GM13976 (cell line): Measurements from ENCODE around the gene LRIG1.

Source experiments
- DNase-seq: peaks from one replicate; pipeline ENCODE4 v3.0.0; 2012; ENCODE audit warnings: low spot score
- in situ Hi-C: fragments of 300-500 bp; cut with MboI; formaldehyde crosslinking; loops from one replicate; pipeline ENCODE4 v1.12.0; 2022; ENCODE audit warnings: low sequenced_read_pairs, mixed read lengths, inconsistent platforms; ENCODE audit not compliant: unreplicated experiment
- TF ChIP-seq, protein P1 (sequence below): IDR thresholded peaks from 2 replicates; pipeline ENCODE4 v1.5.1; 2012; ENCODE audit warnings: borderline replicate concordance, mild to moderate bottlenecking; ENCODE audit not compliant: insufficient read depth; ENCODE audit errors: extremely low read depth, missing control alignments, control extremely low read depth

Gene LRIG1

DNA sequence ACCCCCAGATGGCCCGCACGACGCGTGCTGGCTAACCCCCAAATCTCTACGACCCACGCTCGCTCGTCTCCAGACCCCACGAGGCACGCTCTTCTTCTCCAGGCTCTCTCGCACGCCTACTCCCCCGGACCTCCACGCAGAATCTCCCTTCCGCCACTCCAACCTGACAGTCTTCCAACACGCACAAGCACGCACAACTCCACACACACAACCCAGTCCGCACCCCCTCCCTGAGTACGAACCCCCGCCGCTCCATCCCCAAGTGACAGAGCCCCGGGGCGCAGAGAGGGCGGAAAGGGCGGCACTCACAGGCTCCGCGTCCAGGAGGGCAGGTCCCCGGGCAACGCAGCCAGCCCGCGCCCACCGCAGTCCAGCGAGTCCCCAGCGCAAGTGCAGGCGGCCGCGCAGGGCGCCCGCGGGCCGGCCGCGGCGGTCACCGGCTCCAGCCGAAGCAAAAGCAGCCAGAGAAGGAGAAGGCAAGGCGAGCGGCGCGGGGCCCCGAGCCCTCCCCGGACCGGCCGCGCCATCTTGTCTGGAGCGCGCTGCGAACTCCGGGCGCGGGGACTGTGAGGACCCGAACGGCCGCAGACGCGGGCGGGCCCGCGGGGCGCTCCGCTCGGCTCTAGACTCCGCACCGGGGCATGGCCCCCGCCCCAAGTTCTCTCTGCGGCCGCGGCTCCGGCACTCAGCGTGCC, 794 bp downstream of the LRIG1 start:
- DNase-seq = peak; percentile 54
- TF ChIP-seq, protein P1, sequence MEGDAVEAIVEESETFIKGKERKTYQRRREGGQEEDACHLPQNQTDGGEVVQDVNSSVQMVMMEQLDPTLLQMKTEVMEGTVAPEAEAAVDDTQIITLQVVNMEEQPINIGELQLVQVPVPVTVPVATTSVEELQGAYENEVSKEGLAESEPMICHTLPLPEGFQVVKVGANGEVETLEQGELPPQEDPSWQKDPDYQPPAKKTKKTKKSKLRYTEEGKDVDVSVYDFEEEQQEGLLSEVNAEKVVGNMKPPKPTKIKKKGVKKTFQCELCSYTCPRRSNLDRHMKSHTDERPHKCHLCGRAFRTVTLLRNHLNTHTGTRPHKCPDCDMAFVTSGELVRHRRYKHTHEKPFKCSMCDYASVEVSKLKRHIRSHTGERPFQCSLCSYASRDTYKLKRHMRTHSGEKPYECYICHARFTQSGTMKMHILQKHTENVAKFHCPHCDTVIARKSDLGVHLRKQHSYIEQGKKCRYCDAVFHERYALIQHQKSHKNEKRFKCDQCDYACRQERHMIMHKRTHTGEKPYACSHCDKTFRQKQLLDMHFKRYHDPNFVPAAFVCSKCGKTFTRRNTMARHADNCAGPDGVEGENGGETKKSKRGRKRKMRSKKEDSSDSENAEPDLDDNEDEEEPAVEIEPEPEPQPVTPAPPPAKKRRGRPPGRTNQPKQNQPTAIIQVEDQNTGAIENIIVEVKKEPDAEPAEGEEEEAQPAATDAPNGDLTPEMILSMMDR = no peak
- in situ Hi-C loops = no loop called here

DNA sequence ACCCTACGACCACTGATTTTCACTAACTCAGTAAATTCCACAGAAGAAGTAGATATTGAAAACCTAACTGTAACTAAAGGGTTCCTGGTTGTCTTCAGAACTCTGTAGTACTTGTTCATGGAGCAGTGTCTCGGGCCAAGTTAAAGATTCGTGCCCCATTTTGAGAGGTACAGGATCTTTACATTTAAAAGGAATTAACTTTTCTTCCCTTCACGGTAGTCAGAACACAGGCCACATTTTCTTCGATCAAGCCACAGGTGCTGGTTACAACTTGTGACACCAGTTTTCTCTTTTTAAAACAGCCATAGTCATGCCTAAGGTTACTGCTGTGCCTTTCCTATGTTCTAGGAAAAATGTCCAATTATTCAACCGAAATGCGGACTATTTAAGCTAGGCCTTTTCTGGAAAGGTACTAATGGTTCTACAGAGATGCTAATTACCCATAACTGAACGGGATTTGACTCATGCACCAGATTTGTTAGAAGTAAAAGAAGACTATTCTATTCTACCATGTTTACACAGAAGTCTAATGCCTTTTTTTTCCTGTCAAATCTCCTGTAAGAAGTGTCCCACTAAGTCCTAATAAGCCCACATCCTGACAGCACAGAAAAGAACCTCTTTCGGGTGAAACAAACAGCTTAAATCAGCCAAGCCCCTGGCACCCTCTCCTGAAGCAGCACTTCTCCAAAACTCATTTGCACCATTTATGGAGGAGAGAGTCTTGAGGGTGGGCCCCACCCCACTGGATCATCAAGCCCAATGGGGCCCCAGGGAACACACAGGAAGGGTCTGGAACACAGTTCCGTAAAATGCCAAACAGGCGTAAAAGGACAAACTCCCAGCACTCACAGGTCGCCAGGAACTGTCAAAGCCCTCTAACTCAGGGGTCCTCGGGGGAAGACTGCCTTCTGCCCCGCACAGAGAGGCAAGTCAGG, 1.9 kb downstream of the LRIG1 start:
- no peak for DNase-seq
- in situ Hi-C loops = no loop called here
- TF ChIP-seq, protein P1 = no peak

DNA sequence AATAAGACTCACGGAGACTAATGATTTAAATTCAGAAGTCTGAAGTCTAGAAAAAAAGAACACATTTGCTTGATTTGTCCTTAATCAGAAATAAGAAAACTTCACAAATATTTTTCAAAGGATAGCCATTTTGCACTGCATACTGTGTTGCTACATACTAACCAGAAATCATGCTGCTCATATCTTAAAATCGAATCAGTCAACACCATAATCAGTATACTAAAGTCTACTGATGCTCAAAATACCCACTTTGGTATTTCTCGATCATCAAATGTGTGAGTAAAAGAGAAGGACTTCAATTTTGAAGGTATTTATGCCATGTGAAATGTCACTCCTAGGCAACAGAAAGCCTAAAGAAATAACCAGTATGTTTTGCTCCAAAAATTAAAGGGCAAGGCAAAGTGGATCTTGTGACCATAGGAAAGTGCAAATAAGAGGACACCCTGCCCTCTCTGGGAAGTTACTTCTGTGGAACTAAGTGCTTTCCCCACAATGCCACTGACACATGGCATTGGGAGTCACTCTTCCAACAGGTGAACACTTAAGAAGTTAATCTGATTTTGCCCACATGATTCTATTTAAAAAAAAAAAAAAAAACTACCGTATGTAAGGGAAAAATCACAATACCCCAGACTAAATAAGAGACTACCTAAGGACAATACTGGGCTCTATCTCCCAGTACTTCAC, 2.7 kb downstream of the LRIG1 start:
- no peak for DNase-seq
- in situ Hi-C loops = no loop called here
- TF ChIP-seq, protein P1 = no peak

DNA sequence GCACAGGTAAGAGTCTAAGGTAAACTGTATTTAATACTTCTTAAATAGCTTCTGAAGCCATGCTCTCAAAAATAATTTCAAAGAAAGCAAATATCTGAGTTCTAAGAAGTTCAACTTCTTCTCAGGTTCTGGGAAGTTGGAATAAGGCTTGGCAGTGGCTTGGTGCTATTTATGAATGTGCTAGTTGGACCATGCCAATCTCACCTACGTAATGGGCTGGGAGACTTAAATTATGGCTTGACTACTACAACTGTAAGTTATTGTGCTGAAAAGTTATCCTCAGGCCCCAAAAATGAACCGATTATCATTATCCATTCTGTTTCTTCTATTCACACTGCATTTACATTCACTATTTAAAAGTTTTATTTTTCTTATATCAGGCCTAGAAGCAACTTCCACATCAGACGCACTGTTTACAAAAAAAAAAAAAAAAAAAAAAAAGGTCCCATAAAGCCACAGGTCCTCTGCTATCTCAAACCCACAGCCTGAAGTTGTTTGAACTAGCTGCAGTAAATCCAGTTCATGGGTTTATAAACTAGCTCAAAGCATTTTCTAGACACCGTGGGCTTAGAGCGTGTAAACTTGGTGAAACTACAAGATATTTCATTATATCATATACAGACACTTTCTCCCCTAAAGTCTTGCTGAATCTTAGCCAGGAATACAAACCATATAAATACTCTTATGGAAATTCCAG, 3.4 kb downstream of the LRIG1 start:
- in situ Hi-C loops = no loop called here
- DNase-seq = no peak
- TF ChIP-seq, protein P1 = no peak

DNA sequence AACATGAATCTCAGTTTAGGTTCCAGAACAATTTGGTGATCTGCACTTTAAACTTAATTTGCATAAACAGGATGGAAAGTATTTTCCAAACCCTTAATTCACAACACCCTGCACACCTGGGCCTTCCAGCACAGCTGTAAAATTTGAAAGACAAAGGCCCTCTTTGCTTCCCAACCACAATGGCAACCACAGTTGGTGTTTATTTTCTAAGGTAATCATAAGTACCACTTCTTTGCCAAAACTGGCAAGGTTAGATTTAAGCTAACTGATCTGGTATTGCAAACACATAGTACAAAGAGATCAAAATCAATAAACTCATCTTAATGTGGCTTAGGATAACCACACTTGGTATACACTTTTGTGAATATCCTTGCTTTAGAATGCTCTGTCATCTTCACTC, 4.1 kb downstream of the LRIG1 start:
- no peak for DNase-seq
- in situ Hi-C loops = no loop called here
- TF ChIP-seq, protein P1 = no peak

DNA sequence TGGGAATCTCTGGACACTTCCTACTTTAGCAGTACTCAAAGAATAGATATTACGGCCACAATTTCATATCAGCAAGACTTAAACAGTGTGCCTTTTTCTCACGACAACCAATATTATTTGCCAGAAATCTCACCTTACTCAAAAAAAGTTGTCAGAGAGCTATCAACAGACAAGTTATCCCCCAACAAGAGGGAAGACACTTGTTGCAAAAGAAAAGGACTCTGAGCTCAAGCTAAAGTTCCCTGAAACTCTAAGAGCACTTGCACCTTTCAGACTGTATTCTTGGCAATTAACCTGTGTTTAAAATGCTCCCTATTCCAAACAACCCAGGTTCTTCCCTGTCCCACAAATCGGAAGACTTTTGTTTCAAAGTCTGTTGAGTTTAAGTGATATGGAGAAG, 4.5 kb downstream of the LRIG1 start:
- no peak for DNase-seq
- in situ Hi-C loops = no loop called here
- TF ChIP-seq, protein P1 = no peak
